HepG2 (cell line): ENCODE measurements around the gene TMIGD2. TPM values are rescaled to one million over a fixed set of nuclear protein-coding genes. Genes with fewer than 3 reads are reported as not detected.

ENCODE experiments used
- ATAC-seq: fragments of 200-7000 bp; cut with Tn5 transposase; 3 replicates; pipeline ENCODE4 v1.9.1; 2020; ENCODE audit warnings: mild to moderate bottlenecking, moderate library complexity
- BruUV-seq: library from RNA; stranded (reverse); fragments of 400-500 nt; replicated peaks from 2 replicates; lab custom pipeline; 2021; lab: Mats Ljungman, UMichigan
- CTCF ChIA-PET: fragments of 300-600 bp; formaldehyde crosslinking; extraction: SDS; loops from one replicate; lab custom pipeline; 2021; ENCODE audit warnings: low total read pairs, inconsistent platforms, low intra/inter-chr PET ratio; lab: Yijun Ruan, JAX
- POLR2A ChIA-PET: fragments of 350-600 bp; sonication (Branson Sonifier 250); formaldehyde crosslinking; loops from one replicate; lab custom pipeline; 2020; ENCODE audit warnings: antibody characterized with exemption, inconsistent platforms; lab: Yijun Ruan, JAX
- DNase-seq: peaks from one replicate; pipeline ENCODE4 v3.0.0-alpha.2; 2015; ENCODE audit warnings: low spot score
- FAIRE-seq: peaks from 3 replicates; lab custom pipeline; 2011; peaks lifted over from hg19 to GRCh38; lab: Jason Lieb, UNC
- H2AFZ ChIP-seq: one replicate; pipeline ENCODE4 v1.6.1; 2011; ENCODE audit warnings: low read length, inconsistent platforms
- H3K27ac ChIP-seq: fragments of 300-600 bp; 3 replicates; pipeline ENCODE4 v1.8.0; 2011; ENCODE audit warnings: mixed run types, mild to moderate bottlenecking, mixed read lengths, low read length, inconsistent platforms; ENCODE audit not compliant: insufficient read depth; ENCODE audit errors: extremely low read length
- H3K27me3 ChIP-seq, 2 experiments: fragments of 200-600 bp in 1 of 2; 2 replicates in 1 of 2; 3 replicates in 1 of 2; pipeline versions ENCODE4 v1.6.0 to v1.8.0; 2011; ENCODE audit warnings: low read length in 2 of 2, mild to moderate bottlenecking in 2 of 2, moderate library complexity in 2 of 2, inconsistent platforms in 1 of 2; ENCODE audit not compliant: insufficient read depth in 2 of 2, control insufficient read depth in 1 of 2
- H3K36me3 ChIP-seq, 2 experiments: fragments of 200-600 bp in 1 of 2; replicated peaks in 1 of 2; 2 replicates in 1 of 2; 3 replicates in 1 of 2; pipeline versions ENCODE4 v1.5.1 to v1.8.0; 2011; ENCODE audit warnings: low read length in 2 of 2, inconsistent platforms in 1 of 2; ENCODE audit not compliant: insufficient read depth in 2 of 2, control insufficient read depth in 1 of 2
- H3K4me1 ChIP-seq: 2 replicates; pipeline ENCODE4 v1.5.1; 2012; ENCODE audit warnings: low read length, inconsistent platforms; ENCODE audit not compliant: insufficient read depth
- H3K4me2 ChIP-seq: 2 replicates; pipeline ENCODE4 v1.6.0; 2011; ENCODE audit warnings: low read depth, low read length, inconsistent platforms
- H3K4me3 ChIP-seq, 3 experiments: fragments of 200-600 bp in 1 of 3; sonication (generic), shearing (Covaris generic) in 1 of 3; replicated peaks in 1 of 3; 2 replicates each; pipeline ENCODE4 v1.5.1; 2011 to 2016; ENCODE audit warnings: low read length in 3 of 3, inconsistent platforms in 2 of 3, low read depth in 2 of 3, mild to moderate bottlenecking in 2 of 3, control low read depth in 1 of 3, mixed read lengths in 1 of 3; ENCODE audit not compliant: insufficient read depth in 1 of 3
- H3K79me2 ChIP-seq: one replicate; pipeline ENCODE4 v1.6.1; 2011; ENCODE audit warnings: low read length, inconsistent platforms; ENCODE audit not compliant: insufficient read depth
- H3K9ac ChIP-seq: 2 replicates; pipeline ENCODE4 v1.6.0; 2011; ENCODE audit warnings: mild to moderate bottlenecking, low read depth, low read length, inconsistent platforms; ENCODE audit not compliant: insufficient read depth
- H3K9me3 ChIP-seq: 2 replicates; pipeline ENCODE4 v1.5.1; 2012; ENCODE audit warnings: mild to moderate bottlenecking, low read length
- H4K20me1 ChIP-seq: 2 replicates; pipeline ENCODE4 v1.6.0; 2011; ENCODE audit warnings: inconsistent platforms, mild to moderate bottlenecking, low read length, moderate library complexity; ENCODE audit not compliant: insufficient read depth
- ATF1 ChIP-seq: IDR thresholded peaks from 2 replicates; pipeline ENCODE4 v1.6.1; 2016; ENCODE audit warnings: mild to moderate bottlenecking, control low read depth
- CAMTA2 ChIP-seq: sonication (generic); formaldehyde crosslinking; IDR thresholded peaks from 2 replicates; pipeline ENCODE4 v1.4.0; 2020; ENCODE audit warnings: mild to moderate bottlenecking, missing genetic modification reagents, borderline replicate concordance
- GFI1 ChIP-seq: sonication (generic); formaldehyde crosslinking; IDR thresholded peaks from 2 replicates; pipeline ENCODE4 v1.5.0; 2020; ENCODE audit warnings: missing genetic modification reagents, mild to moderate bottlenecking, borderline replicate concordance
- MNT ChIP-seq: fragments of 450-650 bp; IDR thresholded peaks from 2 replicates; pipeline ENCODE4 v1.6.1; 2016
- NR2F6 ChIP-seq, 2 experiments: IDR thresholded peaks; 2 replicates each; pipeline ENCODE4 v1.6.1; 2016; ENCODE audit warnings: antibody characterized with exemption in 1 of 2, mild to moderate bottlenecking in 1 of 2
- REPIN1 ChIP-seq: sonication (generic); formaldehyde crosslinking; IDR thresholded peaks from 2 replicates; pipeline ENCODE4 v1.8.0; 2022; ENCODE audit warnings: missing genetic modification reagents, low read depth, mild to moderate bottlenecking, borderline replicate concordance
- SIN3A ChIP-seq: IDR thresholded peaks from 2 replicates; pipeline ENCODE4 v1.6.1; 2011; ENCODE audit warnings: low read depth, mild to moderate bottlenecking, control low read depth, low read length, borderline replicate concordance
- TOE1 ChIP-seq: sonication (generic); formaldehyde crosslinking; IDR thresholded peaks from 2 replicates; pipeline ENCODE4 v1.4.0; 2020; ENCODE audit warnings: mild to moderate bottlenecking, missing genetic modification reagents
- ZNF629 ChIP-seq: sonication (generic); formaldehyde crosslinking; conservative IDR thresholded peaks from 2 replicates; pipeline ENCODE4 v1.5.0; 2020; ENCODE audit warnings: missing genetic modification reagents
- WGBS: methylation state at CpG from one replicate; pipeline ENCODE4 v1.1.6; 2017; ENCODE audit warnings: low lambda C conversion rate; 5-methylcytosine and 5-hydroxymethylcytosine counted together
- in situ Hi-C: cut with HindIII; loops from 2 replicates; pipeline ENCODE4 v1.10.0; 2017; ENCODE audit warnings: low pct_unique_long_range_greater_than_20kb; ENCODE audit not compliant: extremely low pct_ligation_motif_present
- intact Hi-C: fragments of 100-400 bp; cut with micrococcal nuclease; formaldehyde crosslinking; loops from one replicate; pipeline ENCODE4 v1.10.0; 2022; ENCODE audit not compliant: unreplicated experiment
- polyA plus RNA-seq, 8 experiments: library from polyadenylated mRNA; depleted of rRNA in 3 of 8; stranded (reverse) in 7 of 8; unstranded in 1 of 8; fragments of >200 nt; fragmentation: Illumina TruSeq in 4 of 8; extraction: Trizol in 4 of 8; gene quantifications; 2 replicates each; pipeline versions ENCODE4 v1.2.1 to v1.2.3, GENCODE V29; 2011 to 2016; ENCODE audit warnings: low read depth in 4 of 8, missing spikeins in 1 of 8, mixed read lengths in 1 of 8; ENCODE audit not compliant: insufficient read depth in 1 of 8
- total RNA-seq, 5 experiments: library from RNA; depleted of rRNA; stranded (reverse); fragments of >200 nt; fragmentation: Illumina TruSeq; extraction: Trizol; gene quantifications; 2 replicates each; pipeline ENCODE4 v1.2.3, GENCODE V29; 2016; ENCODE audit warnings: low read depth in 1 of 5
- TF ChIP-seq, protein P1 (sequence below): sonication (generic); formaldehyde crosslinking; IDR thresholded peaks from 2 replicates; pipeline ENCODE4 v1.5.0; 2020; ENCODE audit warnings: mild to moderate bottlenecking, missing genetic modification reagents, moderate library complexity
- TF ChIP-seq, protein P2 (sequence below): sonication (generic); formaldehyde crosslinking; IDR thresholded peaks from 2 replicates; pipeline ENCODE4 v1.4.0; 2020; ENCODE audit warnings: missing genetic modification reagents, borderline replicate concordance
- TF ChIP-seq, protein P3 (sequence below): sonication (generic); formaldehyde crosslinking; conservative IDR thresholded peaks from 2 replicates; pipeline ENCODE4 v1.8.0; 2022; ENCODE audit warnings: low read depth, missing genetic modification reagents
- TF ChIP-seq, protein P4 (sequence below): IDR thresholded peaks from 2 replicates; pipeline ENCODE4 v1.6.1; 2016; ENCODE audit warnings: mild to moderate bottlenecking, missing biosample characterization, missing genetic modification reagents

TMIGD2 gene
- total and polyA plus RNA-seq, 2 of the 13 experiments (the other 11 are each of a cell fraction or from before 2014, with no cell fraction given): 0.11 to 1.0 TPM

- TF ChIP-seq, protein P1, sequence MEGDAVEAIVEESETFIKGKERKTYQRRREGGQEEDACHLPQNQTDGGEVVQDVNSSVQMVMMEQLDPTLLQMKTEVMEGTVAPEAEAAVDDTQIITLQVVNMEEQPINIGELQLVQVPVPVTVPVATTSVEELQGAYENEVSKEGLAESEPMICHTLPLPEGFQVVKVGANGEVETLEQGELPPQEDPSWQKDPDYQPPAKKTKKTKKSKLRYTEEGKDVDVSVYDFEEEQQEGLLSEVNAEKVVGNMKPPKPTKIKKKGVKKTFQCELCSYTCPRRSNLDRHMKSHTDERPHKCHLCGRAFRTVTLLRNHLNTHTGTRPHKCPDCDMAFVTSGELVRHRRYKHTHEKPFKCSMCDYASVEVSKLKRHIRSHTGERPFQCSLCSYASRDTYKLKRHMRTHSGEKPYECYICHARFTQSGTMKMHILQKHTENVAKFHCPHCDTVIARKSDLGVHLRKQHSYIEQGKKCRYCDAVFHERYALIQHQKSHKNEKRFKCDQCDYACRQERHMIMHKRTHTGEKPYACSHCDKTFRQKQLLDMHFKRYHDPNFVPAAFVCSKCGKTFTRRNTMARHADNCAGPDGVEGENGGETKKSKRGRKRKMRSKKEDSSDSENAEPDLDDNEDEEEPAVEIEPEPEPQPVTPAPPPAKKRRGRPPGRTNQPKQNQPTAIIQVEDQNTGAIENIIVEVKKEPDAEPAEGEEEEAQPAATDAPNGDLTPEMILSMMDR (CRISPR knock-in tag): no peak
- TF ChIP-seq GFI1 (CRISPR knock-in tag): 0 out of 2 replicates have a peak, but pooled peaks have one; percentile 23
- TF ChIP-seq CAMTA2 (CRISPR knock-in tag): no peak
- TF ChIP-seq, protein P2, sequence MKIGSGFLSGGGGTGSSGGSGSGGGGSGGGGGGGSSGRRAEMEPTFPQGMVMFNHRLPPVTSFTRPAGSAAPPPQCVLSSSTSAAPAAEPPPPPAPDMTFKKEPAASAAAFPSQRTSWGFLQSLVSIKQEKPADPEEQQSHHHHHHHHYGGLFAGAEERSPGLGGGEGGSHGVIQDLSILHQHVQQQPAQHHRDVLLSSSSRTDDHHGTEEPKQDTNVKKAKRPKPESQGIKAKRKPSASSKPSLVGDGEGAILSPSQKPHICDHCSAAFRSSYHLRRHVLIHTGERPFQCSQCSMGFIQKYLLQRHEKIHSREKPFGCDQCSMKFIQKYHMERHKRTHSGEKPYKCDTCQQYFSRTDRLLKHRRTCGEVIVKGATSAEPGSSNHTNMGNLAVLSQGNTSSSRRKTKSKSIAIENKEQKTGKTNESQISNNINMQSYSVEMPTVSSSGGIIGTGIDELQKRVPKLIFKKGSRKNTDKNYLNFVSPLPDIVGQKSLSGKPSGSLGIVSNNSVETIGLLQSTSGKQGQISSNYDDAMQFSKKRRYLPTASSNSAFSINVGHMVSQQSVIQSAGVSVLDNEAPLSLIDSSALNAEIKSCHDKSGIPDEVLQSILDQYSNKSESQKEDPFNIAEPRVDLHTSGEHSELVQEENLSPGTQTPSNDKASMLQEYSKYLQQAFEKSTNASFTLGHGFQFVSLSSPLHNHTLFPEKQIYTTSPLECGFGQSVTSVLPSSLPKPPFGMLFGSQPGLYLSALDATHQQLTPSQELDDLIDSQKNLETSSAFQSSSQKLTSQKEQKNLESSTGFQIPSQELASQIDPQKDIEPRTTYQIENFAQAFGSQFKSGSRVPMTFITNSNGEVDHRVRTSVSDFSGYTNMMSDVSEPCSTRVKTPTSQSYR (CRISPR knock-in tag): peak; percentile 15; the same call in 1 of the 2 replicates
- no peak for TF ChIP-seq TOE1 (CRISPR knock-in tag)
- peak; percentile 22; the same call in 1 of the 2 replicates for TF ChIP-seq NR2F6 (IDR thresholded peaks at IDR 0.05)
- peak; percentile 44; the same call in 1 of the 2 replicates for TF ChIP-seq NR2F6 (CRISPR knock-in tag; IDR thresholded peaks at IDR 0.05)
Measured at GRCh38 chr19:4337906-4338440, 35.8 kb upstream of the TMIGD2 start (continued).

DNA sequence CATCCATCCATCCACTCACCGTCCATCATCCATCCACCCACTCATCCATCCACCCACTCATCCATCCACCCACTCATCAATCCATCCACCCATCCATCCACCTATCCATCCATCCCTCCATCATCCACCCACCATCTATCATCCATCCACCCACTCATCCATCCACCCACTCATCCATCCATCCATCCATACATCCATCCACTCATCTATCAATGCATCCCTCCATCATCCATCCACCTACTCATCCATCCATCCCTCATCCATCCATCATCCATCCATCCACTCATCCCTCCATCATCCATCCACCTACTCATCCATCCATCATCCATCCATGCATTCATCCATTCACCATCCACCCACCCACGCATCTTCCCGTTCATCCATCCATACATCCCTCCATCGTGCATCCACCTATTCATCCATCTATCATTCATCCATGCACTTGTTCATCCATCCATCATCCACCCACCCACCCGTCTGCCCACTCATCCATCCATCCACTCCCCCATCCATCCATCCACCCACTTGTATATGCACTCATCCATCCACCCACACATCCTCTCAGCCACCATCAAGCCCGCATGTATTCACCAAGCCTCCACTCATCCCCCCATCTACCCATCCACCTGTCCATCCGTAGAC, 32.9 kb upstream of the TMIGD2 start:
- Histone ChIP-seq H3K4me3 (no peak overlapping the region), H3K79me2 (no peaks in the 10 kb centered on the region), H3K27me3 (no peaks in the 10 kb centered on the region), H3K4me1 (peaks cover 30% of the 10 kb centered on the region), H3K9ac (no peak overlapping the region), H2AFZ (no peak overlapping the region), H3K4me2 (0 out of 2 replicates have a peak overlapping the region, but pooled peaks have one; percentile 1), H4K20me1 (no peaks in the 10 kb centered on the region), H3K27ac (no peak overlapping the region), H3K9me3 (no peaks in the 10 kb centered on the region), H3K36me3 (no peaks in the 10 kb centered on the region)
- ChIA-PET POLR2A (no interaction called here), CTCF (no interaction called here)
- FAIRE-seq (no peak), ATAC-seq (no peak), DNase-seq (no peak)
- intact Hi-C loops: no loop called here
- in situ Hi-C loops: no loop called here
- 91% methylated on average over 7 of the region's 7 CpGs for WGBS
- no TSS peak for BruUV-seq
- TF ChIP-seq SIN3A (no peak), ATF1 (CRISPR knock-in tag) (no peak), REPIN1 (CRISPR knock-in tag) (no peak), ZNF629 (CRISPR knock-in tag) (no peak), MNT (0 out of 2 replicates have a peak, but pooled peaks have one; percentile 18)
- TF ChIP-seq, protein P3, sequence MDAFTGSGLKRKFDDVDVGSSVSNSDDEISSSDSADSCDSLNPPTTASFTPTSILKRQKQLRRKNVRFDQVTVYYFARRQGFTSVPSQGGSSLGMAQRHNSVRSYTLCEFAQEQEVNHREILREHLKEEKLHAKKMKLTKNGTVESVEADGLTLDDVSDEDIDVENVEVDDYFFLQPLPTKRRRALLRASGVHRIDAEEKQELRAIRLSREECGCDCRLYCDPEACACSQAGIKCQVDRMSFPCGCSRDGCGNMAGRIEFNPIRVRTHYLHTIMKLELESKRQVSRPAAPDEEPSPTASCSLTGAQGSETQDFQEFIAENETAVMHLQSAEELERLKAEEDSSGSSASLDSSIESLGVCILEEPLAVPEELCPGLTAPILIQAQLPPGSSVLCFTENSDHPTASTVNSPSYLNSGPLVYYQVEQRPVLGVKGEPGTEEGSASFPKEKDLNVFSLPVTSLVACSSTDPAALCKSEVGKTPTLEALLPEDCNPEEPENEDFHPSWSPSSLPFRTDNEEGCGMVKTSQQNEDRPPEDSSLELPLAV (CRISPR knock-in tag): no peak
- TF ChIP-seq, protein P4, sequence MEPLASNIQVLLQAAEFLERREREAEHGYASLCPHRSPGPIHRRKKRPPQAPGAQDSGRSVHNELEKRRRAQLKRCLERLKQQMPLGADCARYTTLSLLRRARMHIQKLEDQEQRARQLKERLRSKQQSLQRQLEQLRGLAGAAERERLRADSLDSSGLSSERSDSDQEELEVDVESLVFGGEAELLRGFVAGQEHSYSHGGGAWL (CRISPR knock-in tag): no peak
